GM21526 (cell line): ENCODE measurements around the gene HTRA3.

Experiments used
- ATAC-seq: cut with Tn5 transposase; IDR thresholded peaks from one replicate; pipeline ENCODE4 v1.9.1; 2021; ENCODE audit warnings: moderate library complexity; ENCODE audit not compliant: unreplicated experiment, low FRiP score

Gene HTRA3

GRCh38 chr4:8306511-8307021 is 37.0 kb downstream of the HTRA3 start:
- ATAC-seq: no peak

- ATAC-seq: no peak
These were observed 37.6 kb downstream of the HTRA3 start for GRCh38 chr4:8307121-8307520.

- no peak for ATAC-seq
These were observed 38.2 kb downstream of the HTRA3 start for GRCh38 chr4:8307714-8308113.

- ATAC-seq: no peak
These were observed 38.6 kb downstream of the HTRA3 start for GRCh38 chr4:8308144-8308543.

GRCh38 chr4:8308856-8309771 is 39.6 kb downstream of the HTRA3 start:
- ATAC-seq: no peak

GRCh38 chr4:8310306-8310705 is 40.8 kb downstream of the HTRA3 start:
- ATAC-seq: no peak

- no peak for ATAC-seq
These were observed 41.8 kb downstream of the HTRA3 start for GRCh38 chr4:8311101-8312068.

- no peak for ATAC-seq
These were observed 42.5 kb downstream of the HTRA3 start for GRCh38 chr4:8312069-8312445.

- ATAC-seq: no peak
These were observed 43.4 kb downstream of the HTRA3 start for GRCh38 chr4:8312976-8313375.

- no peak for ATAC-seq
These were observed 45.2 kb downstream of the HTRA3 start for GRCh38 chr4:8314691-8315255.

- no peak for ATAC-seq
These were observed 46.1 kb downstream of the HTRA3 start for GRCh38 chr4:8315435-8316250.

- ATAC-seq: no peak
These were observed 46.8 kb downstream of the HTRA3 start for GRCh38 chr4:8316251-8316771.

GRCh38 chr4:8316911-8317351 is 47.4 kb downstream of the HTRA3 start:
- ATAC-seq: no peak

- no peak for ATAC-seq
These were observed 47.9 kb downstream of the HTRA3 start for GRCh38 chr4:8317474-8317873.

GRCh38 chr4:8318509-8318908 is 49.0 kb downstream of the HTRA3 start:
- ATAC-seq: no peak

- ATAC-seq: no peak
These were observed 49.5 kb downstream of the HTRA3 start for GRCh38 chr4:8319061-8319460.

- no peak for ATAC-seq
These were observed 50.3 kb downstream of the HTRA3 start for GRCh38 chr4:8319731-8320385.

GRCh38 chr4:8320386-8320750 is 50.8 kb downstream of the HTRA3 start:
- no peak for ATAC-seq

- ATAC-seq: no peak
These were observed 51.7 kb downstream of the HTRA3 start for GRCh38 chr4:8321220-8321619.
